GM19467 (cell line): Measurements from ENCODE around the gene CYP3A5.
"Not testable (repeated sequence)": the region's sequence is repeated elsewhere in the genome, so short reads cannot be mapped to it uniquely, and the experiment has no call there.

Experiments
- ATAC-seq: cut with Tn5 transposase; IDR thresholded peaks from one replicate; pipeline ENCODE4 v1.9.1; 2021; ENCODE audit warnings: mild to moderate bottlenecking, moderate library complexity; ENCODE audit not compliant: unreplicated experiment

Gene CYP3A5

GRCh38 chr7:99679400-99680191, at the start of gene CYP3A5:
Gene CYP3A5, minus strand, starts transcription at chr7:99679996. Its CDS starts 100 bp downstream, at chr7:99679896.
- no peak for ATAC-seq

GRCh38 chr7:99728615-99729014, 48.8 kb upstream of the CYP3A5 start:
- ATAC-seq: no peak

DNA sequence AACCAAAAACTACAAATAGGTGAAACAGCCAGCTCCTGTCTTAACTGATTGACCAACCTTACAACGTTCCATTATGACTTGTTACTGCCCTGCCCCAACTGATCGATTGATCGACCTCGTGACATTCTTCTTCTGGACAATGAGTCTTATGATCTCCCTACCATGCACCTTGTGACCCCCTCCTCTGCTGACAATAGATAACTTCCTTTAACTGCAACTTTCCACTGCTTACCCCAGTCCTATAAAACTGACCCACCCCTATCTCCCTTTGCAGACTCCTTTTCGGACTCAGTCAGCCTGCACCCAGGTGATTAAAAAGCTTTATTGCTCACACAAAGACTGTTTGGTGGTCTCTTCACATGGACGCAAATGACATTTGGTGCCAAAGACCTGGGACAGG, 43.4 kb upstream of the CYP3A5 start:
- ATAC-seq: not testable (repeated sequence)

- ATAC-seq: no peak
Observed at GRCh38 chr7:99720800-99721595, 41.2 kb upstream of the CYP3A5 start.

GRCh38 chr7:99719996-99720769, 40.4 kb upstream of the CYP3A5 start:
- ATAC-seq: no peak

DNA sequence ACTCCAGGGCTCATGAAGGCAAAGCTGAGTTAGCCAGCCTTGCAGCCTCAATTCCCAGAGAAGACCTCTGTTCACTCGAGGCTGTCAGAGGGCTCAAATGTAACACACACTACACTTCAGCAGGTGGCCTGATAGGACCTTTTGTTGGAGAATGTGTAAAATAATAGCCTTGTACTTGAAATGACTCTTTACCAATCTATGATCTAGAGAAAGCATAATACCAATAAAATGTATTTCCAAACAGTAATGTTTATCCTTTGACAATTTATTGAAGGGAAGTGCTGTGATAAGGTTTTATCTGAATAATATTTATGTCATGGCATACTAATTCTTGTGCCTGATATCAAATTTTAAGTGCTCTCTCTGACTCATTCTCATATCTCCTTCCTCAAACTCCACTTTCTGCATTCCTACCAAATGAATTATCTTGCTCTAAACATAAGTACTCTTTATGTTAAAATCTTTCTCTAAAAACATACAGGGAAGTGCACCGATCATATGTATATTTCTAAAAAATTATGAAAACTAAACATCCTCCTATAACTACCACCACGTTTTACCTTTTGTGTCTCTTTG, 34.3 kb upstream of the CYP3A5 start:
- ATAC-seq: no peak

- no peak for ATAC-seq
Observed at GRCh38 chr7:99709838-99710578, 30.2 kb upstream of the CYP3A5 start.

DNA sequence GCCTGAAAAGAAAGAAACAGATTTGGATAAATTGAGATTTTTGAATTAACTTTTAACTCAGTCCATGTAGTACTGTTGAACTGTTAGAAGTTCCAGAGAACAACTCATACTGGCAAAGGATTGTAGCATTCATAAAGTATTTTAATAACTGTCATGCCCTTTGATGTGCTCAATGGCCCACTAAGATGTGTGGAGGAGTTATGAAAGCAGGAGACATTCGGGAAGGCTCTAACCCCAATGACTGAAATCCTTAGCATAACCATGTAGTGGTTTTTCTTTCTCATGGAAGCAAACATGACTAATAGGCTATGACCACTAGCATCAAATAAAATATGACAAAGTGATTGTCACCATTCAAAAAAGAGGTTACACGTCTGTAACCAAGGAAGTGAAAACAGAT, 29.5 kb upstream of the CYP3A5 start:
- no peak for ATAC-seq

DNA sequence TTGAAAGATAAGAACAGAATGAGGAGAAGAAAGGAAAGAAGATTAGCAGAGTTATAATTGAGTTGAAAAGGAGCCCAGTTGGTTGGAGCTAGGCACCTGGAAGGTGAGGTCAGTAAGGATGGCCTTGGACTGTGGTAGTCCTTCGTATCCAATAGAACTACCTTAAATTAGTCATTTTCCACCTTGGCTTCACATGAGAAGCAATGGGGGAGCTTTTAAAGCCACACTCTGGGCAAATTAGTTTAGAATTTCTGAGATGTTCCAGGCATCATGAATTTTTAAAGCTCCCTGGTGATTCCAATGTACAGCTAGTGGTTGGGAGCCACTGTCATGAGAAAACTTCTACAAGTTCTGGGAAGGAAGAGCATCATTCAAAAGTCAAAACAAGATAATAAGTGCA, 27.3 kb upstream of the CYP3A5 start:
- no peak for ATAC-seq

GRCh38 chr7:99699946-99700345, 20.1 kb upstream of the CYP3A5 start:
- no peak for ATAC-seq

- not testable (repeated sequence) for ATAC-seq
Observed at GRCh38 chr7:99698867-99699730, 19.3 kb upstream of the CYP3A5 start.

GRCh38 chr7:99694912-99695304, 15.1 kb upstream of the CYP3A5 start:
- no peak for ATAC-seq

GRCh38 chr7:99694201-99694911, 14.6 kb upstream of the CYP3A5 start:
- ATAC-seq: no peak

DNA sequence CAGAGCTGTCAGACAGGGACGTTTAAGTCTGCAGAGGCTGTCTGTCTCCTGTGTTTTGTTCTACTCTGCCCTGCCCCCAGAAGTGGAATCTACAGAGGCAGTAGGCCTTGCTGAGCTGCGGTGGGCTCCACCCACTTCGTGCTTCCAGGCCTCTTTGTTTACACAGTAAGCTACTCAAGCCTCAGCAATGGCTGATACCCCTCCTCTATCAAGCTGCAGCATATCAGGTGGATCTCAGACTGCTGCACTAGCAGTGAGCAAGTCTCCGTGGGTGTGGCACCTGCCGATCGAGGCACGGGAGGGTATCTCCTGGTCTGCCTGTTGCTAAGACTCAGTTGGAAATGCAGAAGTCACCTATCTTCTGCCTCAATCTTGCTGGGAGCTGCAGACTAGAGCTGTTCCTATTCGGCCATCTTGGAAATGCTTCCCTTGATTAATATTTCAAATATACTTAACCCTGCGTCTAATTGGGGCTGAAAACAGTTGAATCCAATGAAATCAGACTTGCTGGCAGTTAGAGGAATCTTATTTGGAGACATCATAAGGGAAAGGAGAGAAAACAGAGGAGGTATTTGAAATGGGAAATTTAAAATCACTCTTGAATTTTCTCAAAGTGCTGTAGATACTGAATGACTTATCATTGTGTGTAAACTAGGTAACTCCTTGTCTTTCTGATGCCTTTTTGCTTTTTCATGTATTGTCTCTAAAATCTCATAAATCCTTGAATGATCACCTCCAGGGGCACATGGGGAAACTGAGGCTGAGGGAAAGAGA, 13.8 kb upstream of the CYP3A5 start:
- no peak for ATAC-seq

DNA sequence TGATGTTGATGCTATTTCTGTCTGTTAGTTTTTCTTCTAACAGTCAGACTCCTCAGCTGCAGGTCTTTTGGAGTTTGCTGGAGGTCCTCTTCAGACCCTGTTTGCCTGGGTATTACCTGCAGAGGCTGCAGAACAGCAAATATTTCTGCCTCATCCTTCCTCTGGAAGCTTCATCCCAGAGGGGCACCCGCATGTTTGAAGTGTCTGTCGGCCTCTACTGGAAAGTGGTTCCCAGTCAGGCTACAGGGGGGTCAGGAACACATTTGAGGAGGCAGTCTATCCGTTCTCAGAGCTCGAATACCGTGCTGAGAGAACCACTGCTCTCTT, 13.3 kb upstream of the CYP3A5 start:
- no peak for ATAC-seq

DNA sequence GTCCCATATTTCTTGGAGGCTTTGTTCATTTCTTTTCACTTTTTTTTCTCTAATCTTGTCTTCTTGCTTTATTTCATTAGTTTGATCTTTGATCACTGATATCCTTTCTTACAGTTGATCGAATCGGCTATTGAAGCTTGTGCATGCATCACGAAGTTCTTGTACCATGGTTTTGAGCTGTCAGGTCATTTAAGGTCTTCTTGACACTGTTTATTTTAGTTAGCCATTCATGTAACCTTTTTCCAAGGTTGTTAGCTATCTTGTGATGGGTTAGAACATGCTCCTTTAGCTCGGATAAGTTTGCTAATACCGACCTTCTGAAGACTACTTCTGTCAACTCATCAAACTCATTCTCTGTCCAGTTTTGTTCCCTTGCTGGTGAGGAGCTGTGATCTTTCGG, 12.8 kb upstream of the CYP3A5 start:
- not testable (repeated sequence) for ATAC-seq

GRCh38 chr7:99691658-99692057, 11.9 kb upstream of the CYP3A5 start:
- not testable (repeated sequence) for ATAC-seq

- ATAC-seq: not testable (repeated sequence)
Observed at GRCh38 chr7:99690918-99691317, 11.1 kb upstream of the CYP3A5 start.
